Omental fat pad (tissue), 4 donors: ENCODE results near the gene LY86. TPM values are rescaled to one million over a fixed set of nuclear protein-coding genes. Genes with fewer than 3 reads are reported as not detected.

ENCODE experiments used
- ATAC-seq: fragments of 150-250 bp; one replicate; pipeline ENCODE4 v1.9.1; 2016; ENCODE audit warnings: mild to moderate bottlenecking, moderate library complexity; ENCODE audit not compliant: low FRiP score
- DNase-seq: peaks from one replicate; pipeline ENCODE4 v3.0.0-alpha.2; 2019; ENCODE audit warnings: low spot score
- CTCF ChIP-seq, 3 donors: fragments of 450-650 bp; IDR thresholded peaks; one replicate each; pipeline ENCODE4 v1.5.1; 2016 to 2017; ENCODE audit warnings: antibody characterized with exemption in 3 of 3, mild to moderate bottlenecking in 3 of 3, moderate library complexity in 2 of 3
- total RNA-seq, 4 donors: library from RNA; depleted of rRNA; stranded (reverse); fragments of >200 nt; gene quantifications; one replicate each; pipeline ENCODE4 v1.1.0, GENCODE V29; 2016

LY86 gene
- total RNA-seq, 4 donors from 2014 or later = 2.7 to 11.6 (median 8.1) TPM

- TF ChIP-seq CTCF (IDR thresholded peaks at IDR 0.05) = peak in 2 of 3 donors; percentile 75 to 79
- ATAC-seq = peak; percentile 90
- DNase-seq = peak; percentile 90
Measured at GRCh38 chr6:6547110-6547879, 41.2 kb upstream of the LY86 start.

- TF ChIP-seq CTCF (IDR thresholded peaks at IDR 0.05) = no peak
- ATAC-seq (peak; percentile 89), DNase-seq (no peak)
Measured at GRCh38 chr6:6556161-6556737, 32.3 kb upstream of the LY86 start.

- peak; percentile 82 for ATAC-seq
- no peak for TF ChIP-seq CTCF (IDR thresholded peaks at IDR 0.05)
- no peak for DNase-seq
Measured at GRCh38 chr6:6556738-6557503, 31.6 kb upstream of the LY86 start.

- TF ChIP-seq CTCF (IDR thresholded peaks at IDR 0.05) = no peak
Measured at GRCh38 chr6:6557504-6557839, 31.0 kb upstream of the LY86 start.

GRCh38 chr6:6557886-6558285, 30.6 kb upstream of the LY86 start:
- TF ChIP-seq CTCF (IDR thresholded peaks at IDR 0.05) = no peak
- ATAC-seq (peak; percentile 25), DNase-seq (no peak)

More at GRCh38 chr6:6557504-6557839, 31.0 kb upstream of the LY86 start:
- ATAC-seq (no peak), DNase-seq (no peak)

- no peak for ATAC-seq
- DNase-seq = no peak
- TF ChIP-seq CTCF (IDR thresholded peaks at IDR 0.05) = no peak
Measured at GRCh38 chr6:6559994-6560570, 28.4 kb upstream of the LY86 start.
